Activated naive CD4-positive, alpha-beta T cell treated with anti-CD3 and anti-CD28 coated beads for 36 hours (primary cell): Measurements from ENCODE around the gene CLSTN2. TPM values are rescaled to one million over a fixed set of nuclear protein-coding genes. Genes with fewer than 3 reads are reported as not detected.

Source experiments
- CTCF ChIA-PET: fragments of 350-600 bp; sonication (Branson Sonifier 250); formaldehyde crosslinking; loops from one replicate; lab custom pipeline; 2021; ENCODE audit warnings: antibody characterized with exemption; lab: Charles Lee
- DNase-seq: peaks from one replicate; pipeline ENCODE4 v3.0.0-alpha.2; 2020
- H3K27ac Mint-ChIP-seq: one replicate; pipeline ENCODE4 v1.8.0; 2021; ENCODE audit warnings: mild to moderate bottlenecking, mixed read lengths
- H3K27me3 Mint-ChIP-seq: one replicate; pipeline ENCODE4 v1.8.0; 2021; ENCODE audit warnings: low read depth, mixed read lengths
- H3K36me3 Mint-ChIP-seq: one replicate; pipeline ENCODE4 v1.8.0; 2021; ENCODE audit warnings: low read depth, mixed read lengths
- H3K4me1 Mint-ChIP-seq: one replicate; pipeline ENCODE4 v1.8.0; 2021; ENCODE audit warnings: low read depth, mixed read lengths
- H3K4me3 Mint-ChIP-seq: one replicate; pipeline ENCODE4 v1.8.0; 2021; ENCODE audit warnings: mild to moderate bottlenecking, moderate library complexity, mixed read lengths
- H3K9me3 Mint-ChIP-seq: one replicate; pipeline ENCODE4 v1.8.0; 2021; ENCODE audit warnings: mixed read lengths
- intact Hi-C: fragments of 100-400 bp; cut with micrococcal nuclease; formaldehyde crosslinking; loops from one replicate; pipeline ENCODE4 v1.15.1; 2023
- total RNA-seq, 2 experiments: library from RNA; stranded (reverse); gene quantifications; one replicate each; pipeline ENCODE4 v1.2.3, GENCODE V29; 2021

The CLSTN2 gene
- total RNA-seq, 2 experiments from 2014 or later: not detected

DNA sequence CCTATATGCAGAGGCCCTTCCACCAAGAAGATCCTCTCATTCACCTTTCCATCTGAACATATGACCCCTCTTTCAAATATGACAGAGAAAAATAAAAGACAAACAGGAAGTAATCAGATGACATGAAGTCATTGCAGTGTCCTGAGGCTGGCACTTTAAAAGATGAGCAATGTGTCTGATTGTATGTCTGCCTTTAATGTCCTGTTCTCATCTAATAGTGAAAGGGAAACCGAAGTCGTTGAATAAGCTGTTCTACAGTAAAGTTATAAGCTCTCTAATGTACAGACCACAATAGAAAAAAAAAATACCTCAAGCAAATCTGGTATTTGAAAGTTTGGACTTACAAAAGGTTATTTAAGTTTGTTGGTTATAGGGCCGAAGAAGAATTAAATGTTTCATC, 243.0 kb downstream of the CLSTN2 start:
- DNase-seq: no peak
- H3K27me3 Mint-ChIP-seq: peaks cover 2% of the 10 kb centered on the region
- CTCF ChIA-PET: no interaction called here
- H3K27ac Mint-ChIP-seq: no peak overlapping the region
- H3K4me1 Mint-ChIP-seq: no peaks in the 10 kb centered on the region
- no peak overlapping the region for H3K4me3 Mint-ChIP-seq
- H3K36me3 Mint-ChIP-seq: no peaks in the 10 kb centered on the region
- intact Hi-C loops: no loop called here
- H3K9me3 Mint-ChIP-seq: no peaks in the 10 kb centered on the region

DNA sequence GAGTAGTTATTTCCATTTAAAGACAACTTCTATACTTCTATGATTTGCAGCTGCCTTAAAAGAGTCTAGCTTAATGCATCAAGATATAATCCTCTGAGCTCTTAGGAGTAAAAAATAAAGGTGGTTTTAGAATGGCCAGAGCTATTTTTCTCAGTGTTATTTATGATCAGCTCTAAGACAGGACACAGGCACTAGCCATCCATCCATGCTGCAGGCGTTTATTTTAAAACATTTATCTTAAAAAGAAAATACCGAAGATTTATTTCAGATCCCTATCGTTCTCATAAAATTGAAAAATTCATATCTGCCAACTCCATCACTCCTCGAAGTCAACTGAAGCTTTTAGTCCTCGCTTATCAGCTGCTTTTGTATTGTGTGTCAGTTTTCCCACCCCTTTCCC, 243.5 kb downstream of the CLSTN2 start:
- no peak for DNase-seq
- no peak overlapping the region for H3K4me3 Mint-ChIP-seq
- H3K4me1 Mint-ChIP-seq: no peaks in the 10 kb centered on the region
- H3K36me3 Mint-ChIP-seq: no peaks in the 10 kb centered on the region
- H3K9me3 Mint-ChIP-seq: no peaks in the 10 kb centered on the region
- CTCF ChIA-PET: no interaction called here
- intact Hi-C loops: no loop called here
- H3K27ac Mint-ChIP-seq: no peak overlapping the region
- H3K27me3 Mint-ChIP-seq: peaks cover 2% of the 10 kb centered on the region

DNA sequence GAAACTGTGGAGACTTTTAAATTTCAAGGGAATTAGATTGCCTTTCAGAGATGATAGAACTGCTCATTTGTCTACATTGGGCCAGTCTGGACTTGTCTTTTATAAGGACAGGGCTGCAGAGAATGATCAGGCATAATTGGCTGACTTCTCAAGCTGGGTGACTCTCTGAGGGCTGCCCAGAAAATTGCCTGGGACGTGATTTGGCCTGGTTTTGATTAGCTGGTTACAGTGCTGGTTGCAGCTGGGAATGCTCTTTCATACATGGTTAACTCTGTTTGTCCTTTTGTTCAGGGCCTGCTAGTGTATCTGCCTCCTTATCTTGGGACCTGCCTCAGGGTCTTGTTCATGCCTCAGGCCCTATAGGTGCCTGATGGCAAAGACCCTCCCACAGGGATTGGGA, 245.6 kb downstream of the CLSTN2 start:
- H3K36me3 Mint-ChIP-seq: no peaks in the 10 kb centered on the region
- no peak for DNase-seq
- H3K9me3 Mint-ChIP-seq: no peaks in the 10 kb centered on the region
- H3K27ac Mint-ChIP-seq: no peak overlapping the region
- intact Hi-C loops: no loop called here
- CTCF ChIA-PET: no interaction called here
- H3K4me3 Mint-ChIP-seq: no peak overlapping the region
- peaks cover 4% of the 10 kb centered on the region for H3K27me3 Mint-ChIP-seq
- H3K4me1 Mint-ChIP-seq: no peaks in the 10 kb centered on the region

DNA sequence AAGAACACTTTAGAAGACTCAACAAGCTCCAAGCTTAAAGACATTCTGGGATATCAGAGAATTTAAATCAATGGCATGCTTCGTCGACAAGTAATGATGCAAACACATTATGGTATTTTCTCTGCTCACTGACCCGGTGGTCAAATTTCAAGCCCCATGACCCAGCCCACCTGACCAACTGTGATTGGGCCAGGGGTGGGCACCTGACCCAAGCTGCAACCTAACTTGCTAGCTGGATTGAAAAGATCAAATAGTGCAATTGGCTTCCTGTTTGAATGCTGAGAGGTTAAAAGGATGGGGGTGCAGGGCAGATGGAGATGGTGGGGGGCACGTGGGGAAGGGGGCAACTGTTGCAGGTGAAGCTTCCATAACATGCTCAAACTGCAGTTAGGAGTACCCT, 250.4 kb downstream of the CLSTN2 start:
- Mint-ChIP-seq H3K4me3 (no peak overlapping the region), H3K27ac (no peak overlapping the region), H3K36me3 (no peaks in the 10 kb centered on the region), H3K4me1 (no peaks in the 10 kb centered on the region), H3K9me3 (no peaks in the 10 kb centered on the region), H3K27me3 (peaks cover 4% of the 10 kb centered on the region)
- intact Hi-C loops: no loop called here
- CTCF ChIA-PET: no interaction called here
- no peak for DNase-seq

DNA sequence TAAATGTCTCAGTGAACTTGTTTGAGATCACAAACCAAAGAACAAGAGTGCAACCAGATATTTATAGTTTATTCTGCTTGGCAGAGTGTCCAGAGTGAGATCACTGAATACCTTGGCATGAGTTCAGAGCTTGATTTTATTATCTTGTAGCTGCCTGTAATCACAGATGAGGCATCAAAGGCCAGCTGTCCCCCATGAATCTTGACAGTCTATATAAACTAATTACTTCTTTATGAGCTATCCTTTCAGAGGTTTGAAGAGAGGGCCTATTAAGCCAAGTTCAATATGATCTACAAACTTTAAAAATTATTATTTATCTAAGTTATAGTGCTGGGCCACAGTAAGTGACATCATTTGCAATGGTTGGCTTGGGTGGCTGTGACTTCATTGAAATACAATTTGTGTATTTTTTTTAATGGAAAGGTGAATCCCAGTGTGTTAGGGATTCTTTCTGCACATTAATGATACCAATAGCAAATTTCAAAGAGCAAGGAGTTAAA, 251.5 kb downstream of the CLSTN2 start:
- no peak for DNase-seq
- intact Hi-C loops: no loop called here
- no peaks in the 10 kb centered on the region for H3K9me3 Mint-ChIP-seq
- CTCF ChIA-PET: no interaction called here
- no peak overlapping the region for H3K4me3 Mint-ChIP-seq
- no peak overlapping the region for H3K27ac Mint-ChIP-seq
- H3K36me3 Mint-ChIP-seq: no peaks in the 10 kb centered on the region
- H3K4me1 Mint-ChIP-seq: no peaks in the 10 kb centered on the region
- H3K27me3 Mint-ChIP-seq: peaks cover 4% of the 10 kb centered on the region

DNA sequence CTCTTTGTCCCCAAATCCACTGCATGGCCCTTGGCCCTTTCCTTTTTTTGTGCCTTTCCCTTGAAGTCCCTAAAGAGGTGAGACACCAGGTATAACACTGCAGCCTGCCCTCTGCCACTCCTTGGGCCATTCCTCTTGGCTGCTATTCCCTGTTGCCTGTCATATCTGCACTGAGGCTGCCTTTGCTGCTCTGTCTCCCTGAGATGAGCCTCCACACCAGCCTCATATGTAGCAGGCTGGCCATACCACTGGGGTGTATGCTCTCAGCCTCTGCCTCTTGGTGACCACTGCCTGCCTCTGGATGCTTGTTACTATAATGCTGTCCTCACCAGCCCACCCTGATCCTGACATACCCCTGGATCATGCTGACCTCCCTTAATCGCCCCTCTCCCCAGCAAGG, 252.0 kb downstream of the CLSTN2 start:
- no peak for DNase-seq
- no peak overlapping the region for H3K4me3 Mint-ChIP-seq
- H3K27ac Mint-ChIP-seq: no peak overlapping the region
- H3K36me3 Mint-ChIP-seq: no peaks in the 10 kb centered on the region
- H3K9me3 Mint-ChIP-seq: no peaks in the 10 kb centered on the region
- H3K4me1 Mint-ChIP-seq: no peaks in the 10 kb centered on the region
- H3K27me3 Mint-ChIP-seq: peaks cover 4% of the 10 kb centered on the region
- intact Hi-C loops: no loop called here
- CTCF ChIA-PET: no interaction called here

DNA sequence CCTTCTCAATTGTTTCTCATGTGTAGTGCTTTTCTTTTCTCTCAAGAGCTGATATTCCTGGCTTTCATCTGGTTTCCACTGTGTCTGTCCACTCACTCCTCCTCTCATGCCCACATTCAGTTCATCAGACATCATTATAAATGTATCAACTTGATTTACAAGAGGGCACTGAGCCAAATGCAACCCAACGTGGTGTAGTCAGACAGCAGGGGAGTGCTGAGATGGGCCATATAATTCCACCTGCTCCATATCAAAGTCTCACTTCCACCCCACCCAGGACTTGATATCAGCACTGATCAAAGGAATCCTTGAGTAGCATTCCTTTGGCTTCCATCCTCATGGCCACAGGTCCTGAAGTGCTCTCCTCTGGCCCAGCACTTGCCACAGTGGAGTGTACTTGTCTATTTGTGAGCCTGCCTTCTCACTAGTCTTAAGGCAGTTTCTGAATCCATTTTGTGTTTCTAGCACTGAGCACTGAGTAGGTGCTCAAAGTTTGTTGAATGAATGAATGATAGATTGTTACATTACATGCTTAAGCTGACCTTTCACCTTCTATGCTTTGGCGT, 252.8 kb downstream of the CLSTN2 start:
- Mint-ChIP-seq H3K36me3 (no peaks in the 10 kb centered on the region), H3K4me1 (no peaks in the 10 kb centered on the region), H3K27me3 (peaks cover 4% of the 10 kb centered on the region), H3K9me3 (no peaks in the 10 kb centered on the region), H3K27ac (no peak overlapping the region), H3K4me3 (no peak overlapping the region)
- no peak for DNase-seq
- intact Hi-C loops: no loop called here
- CTCF ChIA-PET: no interaction called here

DNA sequence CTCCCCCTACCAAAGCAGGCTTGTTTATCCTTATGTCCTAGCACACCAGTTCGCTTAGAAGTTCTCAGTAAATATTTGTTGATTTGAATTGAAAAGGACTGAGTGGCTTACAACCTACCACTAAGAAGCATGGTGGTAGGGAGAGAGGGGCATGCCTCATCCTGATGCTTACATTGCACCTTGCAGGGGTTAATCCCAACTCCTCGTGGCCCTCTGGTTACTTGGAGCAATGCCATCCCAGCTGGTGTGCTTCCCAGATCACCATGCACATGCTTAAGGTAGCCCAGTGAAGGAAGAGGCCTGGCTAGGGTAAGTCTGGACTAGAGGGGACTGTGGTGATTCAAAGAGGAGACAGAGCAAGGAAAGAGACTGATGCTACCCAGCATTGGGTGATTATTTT, 253.3 kb downstream of the CLSTN2 start:
- Mint-ChIP-seq H3K36me3 (no peaks in the 10 kb centered on the region), H3K9me3 (peaks cover under 1% of the 10 kb centered on the region), H3K27ac (no peak overlapping the region), H3K4me3 (no peak overlapping the region), H3K27me3 (peaks cover 4% of the 10 kb centered on the region), H3K4me1 (no peaks in the 10 kb centered on the region)
- no peak for DNase-seq
- CTCF ChIA-PET: no interaction called here
- intact Hi-C loops: no loop called here

DNA sequence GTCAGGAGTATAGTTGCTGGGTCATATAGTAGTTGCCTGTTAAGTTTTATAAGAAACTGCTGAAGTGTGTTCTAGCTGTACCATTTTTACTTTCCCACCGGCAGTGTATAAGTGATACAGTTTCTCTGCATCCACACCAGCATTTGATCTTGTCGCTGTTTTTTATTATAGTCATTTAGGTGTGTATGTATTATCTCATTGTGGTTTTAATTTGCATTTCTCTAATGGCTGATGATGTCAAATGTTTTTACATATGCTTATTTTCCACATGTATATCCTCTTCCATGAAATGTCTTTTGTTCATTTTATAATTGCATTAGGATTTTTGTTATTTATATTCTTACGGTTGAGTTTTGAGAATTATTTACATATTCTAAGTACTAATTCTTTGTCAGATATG, 254.3 kb downstream of the CLSTN2 start:
- intact Hi-C loops: no loop called here
- peaks cover 3% of the 10 kb centered on the region for H3K27me3 Mint-ChIP-seq

DNA sequence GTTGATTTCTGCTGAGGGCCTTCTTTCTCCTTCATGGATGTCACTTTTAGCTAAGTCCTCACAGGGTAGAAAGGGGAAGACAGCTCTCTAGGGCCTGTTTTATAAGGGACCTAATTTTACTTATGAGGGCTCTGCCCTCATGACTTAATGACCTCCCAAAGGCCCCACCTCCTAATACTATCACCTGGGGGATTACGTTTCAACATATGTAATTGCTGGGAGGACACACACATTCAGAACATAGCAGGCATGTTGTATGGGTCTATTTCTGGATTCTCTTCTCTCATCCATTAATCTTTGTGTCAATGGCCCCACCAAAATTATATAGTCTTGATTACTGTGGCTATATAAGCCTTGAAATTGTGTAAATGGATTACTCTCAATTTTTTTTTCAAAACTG, 255.0 kb downstream of the CLSTN2 start:
- H3K4me3 Mint-ChIP-seq: no peak overlapping the region
- H3K36me3 Mint-ChIP-seq: no peaks in the 10 kb centered on the region
- CTCF ChIA-PET: no interaction called here

More for the DNA sequence above, 254.3 kb downstream of the CLSTN2 start:
- Mint-ChIP-seq H3K36me3 (no peaks in the 10 kb centered on the region), H3K9me3 (peaks cover 4% of the 10 kb centered on the region), H3K4me1 (no peaks in the 10 kb centered on the region), H3K27ac (no peak overlapping the region), H3K4me3 (no peak overlapping the region)
- CTCF ChIA-PET: no interaction called here
- DNase-seq: no peak

DNA sequence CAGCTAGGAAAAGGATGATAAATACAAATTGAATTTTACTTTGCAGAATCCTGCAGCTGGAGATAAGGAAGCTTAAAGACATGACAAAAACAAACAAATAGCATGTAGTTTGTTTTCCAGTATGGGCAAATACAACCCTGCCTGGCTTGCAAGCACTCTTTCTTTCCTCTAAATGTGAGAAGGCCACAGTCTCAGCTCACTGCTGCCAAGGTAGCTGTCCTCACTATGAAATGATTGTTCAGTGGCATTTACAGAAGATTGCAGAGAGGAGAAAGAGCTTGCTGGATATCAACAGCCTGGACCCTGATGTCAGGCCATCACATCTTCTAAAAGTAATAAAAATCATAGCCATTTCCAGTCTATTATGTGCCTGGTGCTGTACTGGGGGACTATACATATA, 262.0 kb downstream of the CLSTN2 start:
- H3K4me1 Mint-ChIP-seq: no peaks in the 10 kb centered on the region
- no peaks in the 10 kb centered on the region for H3K36me3 Mint-ChIP-seq
- intact Hi-C loops: no loop called here
- H3K27ac Mint-ChIP-seq: no peak overlapping the region
- peaks cover 4% of the 10 kb centered on the region for H3K9me3 Mint-ChIP-seq
- H3K4me3 Mint-ChIP-seq: no peak overlapping the region
- H3K27me3 Mint-ChIP-seq: peaks cover 9% of the 10 kb centered on the region
- CTCF ChIA-PET: no interaction called here
- DNase-seq: no peak

More for the DNA sequence above, 255.0 kb downstream of the CLSTN2 start:
- H3K9me3 Mint-ChIP-seq: peaks cover 4% of the 10 kb centered on the region
- no peak overlapping the region for H3K27ac Mint-ChIP-seq
- no peak for DNase-seq
- intact Hi-C loops: no loop called here
- peaks cover 2% of the 10 kb centered on the region for H3K27me3 Mint-ChIP-seq
- no peaks in the 10 kb centered on the region for H3K4me1 Mint-ChIP-seq

DNA sequence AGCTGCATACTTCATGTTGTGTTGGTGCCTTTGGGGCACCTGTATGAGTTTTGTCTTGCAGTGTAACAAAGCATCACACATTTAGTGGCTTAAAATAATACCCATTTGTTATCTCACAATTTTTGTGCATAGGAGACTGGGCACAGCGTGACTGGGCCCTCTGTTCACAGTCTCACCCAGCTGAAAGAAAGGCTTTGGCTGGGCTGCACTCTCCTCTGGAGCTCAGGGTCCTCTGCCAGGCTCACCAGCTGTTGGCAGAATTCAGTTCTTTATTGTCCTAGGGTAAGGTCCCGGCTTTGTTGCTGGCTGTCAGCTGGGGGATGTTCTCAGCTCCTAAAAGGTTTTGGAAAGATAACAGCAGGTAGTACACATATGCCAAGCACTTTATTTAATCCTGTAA, 263.3 kb downstream of the CLSTN2 start:
- intact Hi-C loops: no loop called here
- no peaks in the 10 kb centered on the region for H3K36me3 Mint-ChIP-seq
- no peak for DNase-seq
- peaks cover 9% of the 10 kb centered on the region for H3K27me3 Mint-ChIP-seq
- no peak overlapping the region for H3K27ac Mint-ChIP-seq
- peaks cover 4% of the 10 kb centered on the region for H3K9me3 Mint-ChIP-seq
- CTCF ChIA-PET: interaction anchor here (0.6 kb wide), 1 partner anchor 1136 kb away, joined by 4 read pairs; no protein-coding TSS in a partner anchor
- H3K4me1 Mint-ChIP-seq: no peaks in the 10 kb centered on the region
- H3K4me3 Mint-ChIP-seq: no peak overlapping the region

DNA sequence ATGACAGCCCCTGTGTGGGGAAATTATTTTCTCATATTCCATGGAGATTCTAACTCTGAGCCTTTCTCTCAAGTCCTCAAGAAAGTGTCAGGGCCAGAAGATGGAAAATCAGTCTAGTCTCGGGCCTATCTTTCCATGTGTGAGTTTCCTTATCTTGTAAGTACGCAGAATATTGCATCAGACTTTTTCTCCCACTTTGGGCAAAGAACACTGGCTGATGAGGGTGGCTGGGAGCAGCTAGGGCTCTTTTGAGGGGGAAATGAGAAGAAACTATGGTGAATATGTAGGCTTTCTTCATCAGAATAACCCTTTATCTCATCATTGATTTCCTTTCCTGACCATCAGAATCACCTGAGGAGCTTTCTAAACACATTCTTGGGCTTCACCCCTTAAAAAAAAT, 264.0 kb downstream of the CLSTN2 start:
- Mint-ChIP-seq H3K4me1 (no peaks in the 10 kb centered on the region), H3K27me3 (peaks cover 9% of the 10 kb centered on the region), H3K4me3 (no peak overlapping the region), H3K27ac (no peak overlapping the region), H3K9me3 (no peaks in the 10 kb centered on the region), H3K36me3 (no peaks in the 10 kb centered on the region)
- intact Hi-C loops: no loop called here
- no peak for DNase-seq
- CTCF ChIA-PET: no interaction called here
